SH-SY5Y (cell line): ENCODE measurements around the gene ROBO2.

Experiments used
- GATA2 ChIP-seq: IDR thresholded peaks from 2 replicates; pipeline ENCODE4 v1.6.1; 2011; ENCODE audit warnings: mild to moderate bottlenecking, low read depth, low read length
- GATA3 ChIP-seq: IDR thresholded peaks from 2 replicates; pipeline ENCODE4 v1.6.1; 2011; ENCODE audit warnings: low read depth, mild to moderate bottlenecking, low read length, moderate library complexity

Gene ROBO2

DNA sequence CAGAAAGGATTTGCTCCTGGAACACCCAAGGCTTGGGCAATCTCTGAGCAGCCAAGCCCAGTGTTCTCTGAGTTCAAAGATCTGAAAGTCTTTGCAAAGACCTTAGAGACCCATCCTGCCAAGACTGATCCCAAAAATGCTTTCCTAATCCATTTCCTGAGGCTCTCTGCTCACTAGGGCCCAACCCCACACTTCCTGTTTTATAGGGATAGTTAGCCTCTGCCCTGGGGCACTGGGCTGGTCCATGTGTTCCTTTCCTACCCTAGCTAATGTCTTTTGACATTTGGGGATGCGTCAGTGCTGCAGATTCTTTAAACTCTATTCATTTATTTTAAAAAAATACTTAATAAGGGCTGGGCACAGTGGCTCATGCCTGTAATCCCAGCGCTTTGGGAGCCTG, 372.7 kb downstream of the ROBO2 start:
- TF ChIP-seq GATA3 (no peak), GATA2 (no peak)

DNA sequence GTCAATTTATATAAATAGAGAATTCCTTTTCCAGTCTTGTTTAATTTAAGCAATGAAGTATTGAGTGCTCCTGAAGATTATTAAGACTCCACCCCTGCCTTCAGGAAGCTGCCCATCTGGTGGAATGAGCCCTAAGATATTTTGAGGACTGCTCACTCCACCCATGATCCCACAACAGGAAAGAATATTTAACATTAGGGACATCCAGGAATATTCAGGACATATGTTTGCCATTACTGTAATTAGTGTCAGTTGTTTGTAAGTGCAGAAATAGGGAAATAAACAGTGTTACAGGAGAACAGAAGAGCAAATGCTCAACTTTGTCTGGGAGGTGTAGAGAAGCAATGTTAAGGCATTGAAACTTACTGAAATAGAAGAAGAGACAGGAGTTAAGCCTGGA, 375.0 kb downstream of the ROBO2 start:
- TF ChIP-seq GATA2 (no peak), GATA3 (no peak)

DNA sequence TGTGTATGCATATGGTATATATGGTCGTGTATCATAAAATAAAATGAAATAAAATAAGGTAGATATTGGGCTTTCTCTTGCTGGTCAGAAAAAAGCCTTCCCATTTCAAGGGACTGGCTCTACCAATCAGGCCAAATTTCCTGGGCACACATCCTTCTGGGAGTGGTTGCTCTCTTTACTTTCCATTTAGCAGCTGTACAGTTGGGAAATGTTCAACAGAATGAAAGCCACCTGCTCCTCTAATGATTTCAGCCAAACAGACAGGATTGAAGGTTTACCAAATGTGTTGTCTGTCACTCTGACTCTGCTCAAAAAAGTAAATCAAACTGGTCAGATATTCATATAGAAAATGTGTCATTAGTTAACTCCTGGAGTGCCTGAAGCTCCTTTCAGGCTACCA, 380.4 kb downstream of the ROBO2 start:
- TF ChIP-seq GATA2 (no peak), GATA3 (no peak)

DNA sequence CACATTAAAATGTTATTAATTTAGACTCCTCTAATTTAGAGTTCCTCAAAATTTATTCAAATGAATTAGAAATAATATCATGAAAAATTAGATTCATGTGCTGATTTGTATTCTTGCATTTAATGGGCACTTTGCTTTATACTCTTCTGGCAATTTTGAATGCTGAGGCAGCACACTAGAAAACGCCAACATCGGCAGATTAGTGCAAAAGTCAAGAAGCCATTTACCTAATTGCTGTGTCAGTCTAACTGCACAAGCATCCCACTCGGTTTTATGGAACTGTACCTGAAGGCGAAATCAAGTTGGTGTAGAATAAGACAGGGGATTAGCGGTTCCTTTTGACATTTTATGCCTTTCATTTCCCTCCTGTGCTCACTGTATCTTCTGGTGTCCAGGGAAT, 382.0 kb downstream of the ROBO2 start:
- TF ChIP-seq GATA3, result no peak
- TF ChIP-seq GATA2, result no peak

DNA sequence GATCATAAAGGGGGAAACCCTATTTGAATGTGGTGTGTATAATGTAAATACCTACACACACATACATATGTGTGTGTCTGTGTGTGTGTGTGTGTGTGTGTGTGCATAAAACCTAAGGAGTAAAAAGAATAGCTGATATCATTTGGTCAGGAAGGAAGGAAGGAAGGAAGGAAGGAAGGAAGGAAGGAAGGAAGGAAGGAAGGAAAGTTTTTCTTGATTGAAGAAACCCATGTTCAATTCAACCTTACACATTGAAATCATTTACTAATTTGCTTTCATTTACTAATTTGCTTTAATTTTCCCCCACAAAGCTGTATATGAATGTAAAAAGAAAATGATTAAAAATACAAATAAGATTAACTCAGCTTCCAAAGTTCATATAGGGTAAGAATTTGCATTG, 386.6 kb downstream of the ROBO2 start:
- no peak for TF ChIP-seq GATA3
- TF ChIP-seq GATA2, result no peak

DNA sequence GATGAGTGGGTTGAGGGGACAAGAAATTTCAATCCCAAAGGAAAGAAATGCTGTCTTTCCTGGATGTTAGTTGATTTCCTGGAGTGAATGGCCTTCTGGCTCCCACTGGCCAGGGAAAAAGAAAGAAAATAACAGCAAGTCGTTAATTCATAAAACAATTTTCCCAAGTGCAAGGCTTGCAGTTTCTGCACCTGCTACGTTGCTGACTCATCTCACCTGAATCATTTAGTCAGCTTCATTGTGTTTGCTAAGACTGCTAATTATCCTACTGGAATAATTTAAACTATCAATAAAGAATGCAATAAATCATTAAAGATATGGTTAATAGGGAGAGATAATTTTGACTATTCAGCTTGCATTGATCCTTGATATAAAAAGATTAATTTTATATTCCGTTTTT, 387.6 kb downstream of the ROBO2 start:
- TF ChIP-seq GATA3 (no peak), GATA2 (no peak)

DNA sequence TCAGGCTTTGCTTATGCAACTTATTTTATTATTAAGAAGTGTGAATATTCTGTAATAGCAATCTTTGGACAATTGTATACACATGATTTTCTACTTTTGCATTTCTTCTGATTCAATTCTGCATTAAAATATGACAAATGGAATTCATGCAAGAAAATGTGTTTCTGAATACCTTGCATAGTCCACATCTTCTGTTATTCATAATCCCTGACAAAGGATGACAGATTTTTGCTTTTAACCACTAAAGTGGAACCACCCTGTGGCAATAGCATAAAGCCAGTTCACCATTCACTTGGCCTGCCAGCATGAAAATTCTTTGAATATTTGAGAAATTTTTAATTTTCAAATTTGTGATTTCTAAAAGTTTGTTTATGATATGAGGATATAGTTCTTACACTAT, 397.0 kb downstream of the ROBO2 start:
- TF ChIP-seq GATA3 (no peak), GATA2 (no peak)

DNA sequence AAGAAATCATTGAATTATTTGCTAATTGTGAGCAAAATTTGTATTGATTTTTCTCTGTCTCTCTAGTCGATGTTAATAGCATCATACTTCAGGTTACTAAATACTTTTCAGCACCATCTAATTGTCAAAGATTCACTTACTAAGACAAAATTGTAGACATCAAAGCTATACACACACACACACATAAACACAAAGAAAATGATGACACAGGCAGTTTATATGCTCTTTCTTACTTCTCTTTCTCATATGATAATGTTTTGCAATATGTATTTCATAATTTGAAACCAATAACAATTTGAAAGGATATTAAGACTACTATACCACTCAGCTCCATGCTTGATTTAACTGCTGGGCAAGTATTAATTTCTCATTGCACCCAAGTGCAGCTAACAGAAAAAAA, 406.2 kb downstream of the ROBO2 start:
- TF ChIP-seq GATA3, result no peak
- no peak for TF ChIP-seq GATA2

DNA sequence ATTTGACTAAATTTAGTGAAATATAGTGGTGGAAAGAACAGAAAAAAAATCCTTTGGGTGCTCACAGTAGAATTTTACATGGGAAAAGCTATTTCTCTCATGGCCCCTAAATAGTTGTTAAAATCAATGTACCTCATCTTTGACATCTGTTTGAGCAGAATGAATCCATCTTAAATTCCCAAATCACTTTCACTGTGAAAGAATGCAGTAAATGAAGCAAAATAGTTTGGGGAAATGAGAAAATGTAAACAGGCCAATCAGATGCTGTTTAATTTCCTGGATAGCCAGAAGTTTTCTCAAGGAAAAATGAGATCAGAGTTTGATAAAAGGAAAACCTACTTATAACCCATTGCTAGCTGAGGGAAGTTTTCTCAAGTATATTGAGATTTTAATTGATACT, 406.9 kb downstream of the ROBO2 start:
- TF ChIP-seq GATA3 (no peak), GATA2 (no peak)

DNA sequence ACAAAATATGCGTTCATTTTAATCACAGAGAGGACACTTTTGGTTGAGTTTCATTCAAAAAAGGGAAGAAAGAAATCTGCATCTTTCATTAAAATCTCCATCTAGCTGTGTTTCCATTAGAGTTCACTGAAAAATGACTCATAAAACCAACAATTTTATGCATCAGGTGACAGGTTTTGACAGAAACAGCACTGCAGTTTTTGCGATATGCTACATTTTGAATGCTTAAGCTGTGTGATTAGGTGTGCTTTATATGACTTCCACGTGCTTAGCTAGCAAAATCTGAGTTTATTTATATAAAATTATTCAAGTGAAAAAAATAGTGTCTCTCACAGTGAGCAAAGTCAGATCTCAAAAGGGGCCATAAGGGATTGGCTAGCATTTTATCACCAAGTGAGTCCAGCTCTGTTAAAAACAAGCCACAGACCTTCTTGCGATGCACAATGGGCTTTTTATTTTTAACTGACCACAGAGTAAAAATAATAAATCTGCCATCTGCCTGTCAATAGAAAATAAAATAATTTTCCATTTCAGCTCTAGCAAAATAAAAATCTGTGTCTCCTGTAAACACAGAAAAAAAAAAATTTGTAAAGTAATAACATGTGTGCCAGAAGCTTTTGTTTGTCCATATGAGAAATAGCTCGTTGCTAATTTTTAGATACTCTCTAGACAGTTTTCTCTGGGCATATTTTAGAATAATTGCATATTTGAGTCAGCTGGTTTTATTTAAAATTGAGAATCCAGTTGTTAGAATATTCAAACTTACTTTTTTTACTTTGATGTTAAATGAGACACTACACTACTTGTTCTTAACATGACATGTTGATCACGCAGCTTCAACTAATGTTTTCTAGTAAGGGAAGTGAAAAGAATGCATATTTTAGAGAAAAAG, 409.8 kb downstream of the ROBO2 start:
- TF ChIP-seq GATA2, result no peak

DNA sequence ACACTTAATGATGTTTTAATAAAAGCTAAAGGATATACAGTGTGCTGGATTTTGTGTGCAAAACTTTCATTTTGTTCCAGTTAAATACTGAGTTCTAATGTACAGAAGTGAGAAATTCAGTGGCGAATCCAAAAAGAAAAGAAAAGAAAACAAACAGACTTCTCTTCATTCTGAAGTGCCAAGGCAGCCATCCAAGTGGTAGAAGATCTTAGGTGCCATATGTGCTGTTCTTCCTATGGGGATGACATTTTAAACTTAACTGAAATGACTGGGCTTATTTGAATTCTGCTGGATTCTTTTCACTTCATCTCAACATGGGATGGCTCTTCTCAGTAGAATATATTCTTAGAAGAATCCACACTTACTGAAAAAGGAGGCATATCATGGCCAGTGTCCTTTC, 416.5 kb downstream of the ROBO2 start:
- TF ChIP-seq GATA3 (no peak), GATA2 (no peak)

DNA sequence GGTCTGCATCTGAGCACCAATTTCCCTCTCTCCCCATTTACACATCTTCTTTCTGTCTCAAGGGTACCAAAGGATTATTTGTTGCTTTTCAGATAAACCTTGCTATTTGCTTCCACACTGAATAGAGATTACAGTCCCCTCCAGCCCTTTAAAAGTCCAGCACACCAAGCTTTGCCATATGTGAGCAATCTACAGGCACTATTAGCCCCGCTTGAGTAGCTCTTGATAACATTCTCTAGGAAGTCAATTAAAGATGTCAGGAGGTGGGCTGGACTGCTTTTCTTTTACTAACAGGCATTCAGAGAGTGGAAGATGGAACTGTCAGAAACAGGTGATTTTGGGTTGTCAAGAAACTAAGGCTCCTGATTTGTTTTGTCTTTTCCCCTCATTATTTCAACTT, 417.0 kb downstream of the ROBO2 start:
- TF ChIP-seq GATA3 (no peak; the same call in 1 of the 2 replicates), GATA2 (peak; percentile 64)

DNA sequence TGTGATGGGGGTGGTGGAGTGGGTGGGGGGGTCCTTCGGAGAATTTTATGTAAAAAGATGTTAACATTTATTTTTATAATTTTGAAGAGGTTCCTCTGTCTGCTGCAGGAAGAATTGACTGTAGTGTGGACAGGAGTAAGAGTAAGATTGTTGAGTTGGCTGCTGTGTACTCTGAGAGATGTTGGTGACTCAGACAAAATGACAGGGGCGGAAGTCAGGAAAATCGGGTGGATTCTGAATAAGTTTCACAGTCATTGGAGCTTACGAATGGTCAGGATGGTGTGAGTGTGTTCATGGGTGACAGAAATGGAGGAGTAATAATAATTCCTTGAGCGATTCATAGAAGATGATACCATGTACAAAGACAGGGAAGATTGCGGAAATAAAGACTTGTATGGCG, 420.0 kb downstream of the ROBO2 start:
- TF ChIP-seq GATA3 (no peak), GATA2 (no peak)

DNA sequence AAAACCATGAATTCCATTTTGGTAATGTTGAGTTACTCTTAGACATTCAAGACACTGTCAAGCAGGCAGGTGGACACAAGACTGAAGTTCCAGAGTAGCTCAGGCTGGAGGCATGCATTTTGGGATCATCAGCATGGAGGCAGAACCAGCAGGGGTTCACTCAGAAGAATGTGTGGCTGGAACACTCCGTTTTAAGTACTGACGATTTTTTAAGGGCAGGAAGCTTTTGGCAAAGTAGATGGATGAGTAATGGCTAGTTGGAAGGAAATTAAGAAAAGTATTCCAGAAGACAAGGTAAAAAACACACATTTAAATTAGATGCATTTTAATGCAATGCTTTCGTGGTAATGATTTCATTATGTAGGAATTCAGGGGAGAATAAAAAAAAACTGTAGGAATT, 420.4 kb downstream of the ROBO2 start:
- TF ChIP-seq GATA2 (no peak), GATA3 (no peak)

DNA sequence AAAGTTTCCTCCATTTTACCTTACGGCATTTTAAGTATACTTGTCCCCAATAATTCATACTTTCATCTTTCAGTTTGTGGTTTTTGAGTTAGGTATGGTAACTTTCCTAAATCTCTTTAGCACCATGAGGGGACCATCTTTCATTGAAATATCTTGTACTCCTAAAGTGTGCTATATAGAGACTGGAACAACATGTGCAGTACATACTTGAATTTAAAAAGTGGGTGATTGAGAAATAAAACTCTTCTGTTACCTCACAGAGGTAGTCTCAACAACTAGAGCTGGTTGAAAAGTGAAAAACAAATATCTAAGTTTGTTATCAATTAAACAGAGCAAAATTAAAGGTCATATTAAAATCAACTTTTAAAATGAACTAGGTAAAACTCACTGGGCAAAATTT, 423.1 kb downstream of the ROBO2 start:
- no peak for TF ChIP-seq GATA2
- no peak for TF ChIP-seq GATA3
